ENCODE measurements around the gene FAM13A.

The FAM13A gene

DNA sequence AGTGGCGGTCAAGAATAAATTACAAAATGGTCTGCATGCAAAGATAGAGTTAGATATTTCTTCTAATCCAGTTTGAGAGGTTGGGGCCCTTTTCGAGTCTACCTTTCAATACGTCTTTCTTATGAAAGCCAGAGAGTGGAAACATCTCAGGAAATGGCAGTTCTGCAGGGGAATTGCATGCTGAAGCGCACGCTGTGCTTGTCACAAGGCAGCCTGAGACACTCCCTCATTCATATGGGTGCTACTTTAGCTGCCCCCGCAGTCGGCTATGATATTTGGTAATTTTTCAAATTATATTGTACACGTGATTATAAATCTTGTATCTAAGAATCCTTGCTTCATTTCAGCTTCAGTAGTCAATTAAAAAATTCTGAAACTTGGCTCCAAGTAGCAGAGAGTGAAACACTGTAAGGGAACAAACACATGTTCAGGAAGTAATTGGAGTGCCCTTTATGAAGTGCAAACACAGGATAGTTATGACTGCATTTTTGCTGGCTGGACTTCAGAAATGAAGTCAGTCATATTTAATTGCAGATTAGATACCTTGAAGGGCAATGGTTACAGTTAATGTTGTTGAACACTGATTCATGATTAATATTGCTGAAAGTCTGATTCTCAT, 213.8 kb downstream of the FAM13A start:
- peak; percentile 12 for DNase-seq (ENCODE audit: low spot score)

DNA sequence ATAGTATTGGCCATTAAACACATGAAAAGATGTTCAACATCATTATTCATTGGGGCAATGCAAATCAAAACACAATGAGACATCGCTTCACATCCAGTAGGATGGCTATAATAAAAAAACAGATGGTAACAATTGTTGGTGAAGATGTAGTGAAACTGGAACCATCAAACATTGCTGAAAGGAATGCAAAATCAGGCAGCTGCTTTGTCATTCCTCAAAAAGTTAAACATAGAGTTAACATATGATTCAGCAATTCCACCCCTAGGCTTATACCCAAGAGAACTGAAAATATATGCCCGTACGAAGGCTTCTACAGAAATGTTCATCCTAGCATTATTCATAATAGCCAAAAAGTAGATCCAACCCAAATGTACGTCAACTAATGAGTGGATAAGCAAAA, 215.3 kb downstream of the FAM13A start:
- DNase-seq (ENCODE audit: low spot score) = no peak

DNA sequence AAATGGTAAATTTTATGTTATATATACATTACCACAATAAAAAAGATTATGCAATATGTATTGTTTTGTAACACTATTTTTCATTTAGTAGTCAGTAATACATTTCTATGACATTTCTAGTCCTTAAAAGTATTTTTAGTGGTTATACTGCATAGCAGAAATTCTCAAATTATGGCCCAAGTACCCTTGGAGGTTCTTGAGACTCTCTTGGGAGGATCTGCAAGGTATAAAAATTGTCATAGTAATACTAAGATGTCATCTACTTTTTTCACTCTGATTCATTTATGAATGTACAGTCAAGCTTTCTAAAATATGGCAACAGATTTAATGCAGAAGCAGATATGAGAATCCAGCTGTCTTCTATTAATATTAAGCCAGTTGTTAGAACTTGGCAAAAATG, 220.8 kb downstream of the FAM13A start:
- no peak for DNase-seq (ENCODE audit: low spot score)

DNA sequence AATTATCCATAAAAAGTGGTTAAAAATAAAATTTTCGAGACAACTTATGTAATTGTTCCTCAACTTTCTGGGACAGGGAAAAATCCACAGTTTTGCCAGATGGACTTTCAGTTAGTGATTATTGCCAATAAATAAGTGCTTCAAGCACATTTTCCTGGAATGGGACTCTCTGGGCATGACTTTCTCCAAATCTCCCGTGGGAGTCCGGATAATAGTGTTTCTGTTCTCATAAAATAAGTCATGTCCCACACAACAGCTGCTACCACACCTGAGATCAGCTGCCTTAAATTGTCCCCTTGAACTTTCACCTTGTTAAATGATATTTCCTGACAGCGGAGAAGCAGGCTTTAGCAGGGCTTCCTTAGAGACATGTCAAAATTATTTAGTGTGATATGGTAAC, 226.0 kb downstream of the FAM13A start:
- no peak for DNase-seq (ENCODE audit: low spot score)

DNA sequence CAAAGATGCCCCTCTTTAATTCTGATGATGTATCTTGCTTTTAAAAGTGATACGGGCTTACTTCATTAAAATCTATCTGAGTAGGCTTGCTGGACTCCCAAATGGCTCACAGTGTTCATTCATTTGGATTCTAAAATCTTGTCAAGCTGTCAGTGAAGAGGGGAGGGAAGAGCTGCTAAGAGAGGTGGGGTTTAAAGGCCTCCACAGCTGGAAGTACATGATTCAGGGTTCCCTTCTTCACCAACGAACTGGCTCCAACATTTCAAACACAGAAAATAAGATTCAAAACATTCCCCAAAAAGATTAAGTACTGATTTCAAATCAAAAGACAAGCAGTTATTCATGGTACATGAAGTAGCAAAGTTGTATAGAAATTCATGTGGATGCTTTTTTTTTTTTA, 226.4 kb downstream of the FAM13A start:
- DNase-seq (ENCODE audit: low spot score) = no peak

GRCh38 chr4:88828842-88829571, 228.0 kb downstream of the FAM13A start:
- no peak for DNase-seq (ENCODE audit: low spot score)

DNA sequence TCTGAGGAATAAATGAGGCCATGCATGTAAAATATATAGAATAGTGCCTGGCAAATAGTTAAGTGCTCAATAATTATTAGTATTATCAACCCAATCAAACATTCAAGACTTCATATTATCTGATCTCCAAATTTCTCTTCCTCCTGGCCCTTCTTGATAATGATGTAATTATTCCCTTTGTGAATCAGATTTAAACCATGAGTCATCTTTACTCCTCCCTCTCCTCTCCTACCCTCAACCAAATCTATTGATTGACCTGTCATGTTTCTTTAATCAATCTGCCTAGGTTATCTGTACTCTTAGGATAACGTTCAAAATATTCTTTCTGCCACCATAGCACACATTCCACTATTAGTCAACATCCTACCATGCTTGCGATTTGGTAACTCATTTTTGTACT, 229.5 kb downstream of the FAM13A start:
- DNase-seq (ENCODE audit: low spot score) = no peak

- no peak for DNase-seq (ENCODE audit: low spot score)
Measured at GRCh38 chr4:88826771-88827170, 230.2 kb downstream of the FAM13A start.

DNA sequence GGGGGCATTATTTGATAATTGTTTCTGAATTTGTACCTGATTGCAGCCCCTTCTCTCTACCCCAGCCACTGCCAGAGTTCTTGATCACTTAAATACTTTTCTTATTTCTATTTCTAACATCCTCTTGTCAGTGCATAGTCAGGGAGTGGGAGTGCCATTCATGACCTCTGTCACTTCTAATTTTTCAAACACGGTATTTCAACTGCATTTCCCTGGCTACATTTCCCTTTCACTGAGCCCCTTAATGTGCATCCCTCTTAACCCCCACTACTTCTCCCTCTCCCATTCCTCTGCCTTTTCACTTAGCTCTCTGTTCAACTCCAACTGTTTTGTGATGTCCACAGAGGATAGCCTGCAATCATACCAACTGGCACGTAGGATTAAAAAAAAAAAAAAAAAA, 231.1 kb downstream of the FAM13A start:
- DNase-seq (ENCODE audit: low spot score) = no peak

DNA sequence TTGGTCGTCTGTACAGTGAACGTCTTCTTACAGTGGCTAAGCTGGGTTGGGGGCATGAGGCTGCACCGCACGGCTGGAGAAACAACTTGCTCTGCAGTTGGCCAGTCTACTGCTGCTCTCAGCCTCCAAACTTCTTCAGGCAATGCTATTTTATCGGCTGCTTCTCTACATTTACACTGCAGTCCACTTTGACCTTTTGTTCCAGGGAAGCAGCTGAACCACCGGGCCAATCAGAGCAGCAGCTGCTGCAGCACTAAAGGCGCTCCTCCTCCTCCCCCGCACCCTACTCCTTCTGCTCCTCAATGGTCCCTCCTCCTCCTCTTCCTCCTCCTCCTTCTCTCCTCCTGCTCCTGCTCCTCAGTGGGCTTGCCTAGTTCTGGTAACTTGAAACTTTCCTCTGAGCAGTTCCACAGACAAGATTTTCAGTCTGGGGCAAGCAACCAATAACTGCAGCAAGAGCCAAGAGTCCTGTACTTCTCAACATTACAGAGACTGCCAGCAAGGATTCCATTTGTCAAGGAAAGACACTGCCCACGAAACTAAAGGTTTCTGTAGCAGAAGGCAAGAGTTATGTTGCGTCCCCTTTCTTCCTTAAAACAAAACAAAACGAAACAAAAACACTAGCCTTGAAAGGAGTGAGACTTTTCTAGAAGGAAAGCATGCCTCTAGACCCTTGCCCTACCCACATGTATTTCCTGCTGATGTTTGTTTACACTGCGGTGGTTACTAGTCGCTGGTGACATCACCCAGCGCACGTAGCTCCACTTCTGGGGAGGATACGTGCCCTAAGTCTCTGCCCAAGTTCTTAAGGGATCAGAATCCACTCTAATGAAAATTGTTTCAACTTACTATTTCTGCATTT, 233.7 kb downstream of the FAM13A start:
- peak; percentile 86 for DNase-seq (ENCODE audit: low spot score)

DNA sequence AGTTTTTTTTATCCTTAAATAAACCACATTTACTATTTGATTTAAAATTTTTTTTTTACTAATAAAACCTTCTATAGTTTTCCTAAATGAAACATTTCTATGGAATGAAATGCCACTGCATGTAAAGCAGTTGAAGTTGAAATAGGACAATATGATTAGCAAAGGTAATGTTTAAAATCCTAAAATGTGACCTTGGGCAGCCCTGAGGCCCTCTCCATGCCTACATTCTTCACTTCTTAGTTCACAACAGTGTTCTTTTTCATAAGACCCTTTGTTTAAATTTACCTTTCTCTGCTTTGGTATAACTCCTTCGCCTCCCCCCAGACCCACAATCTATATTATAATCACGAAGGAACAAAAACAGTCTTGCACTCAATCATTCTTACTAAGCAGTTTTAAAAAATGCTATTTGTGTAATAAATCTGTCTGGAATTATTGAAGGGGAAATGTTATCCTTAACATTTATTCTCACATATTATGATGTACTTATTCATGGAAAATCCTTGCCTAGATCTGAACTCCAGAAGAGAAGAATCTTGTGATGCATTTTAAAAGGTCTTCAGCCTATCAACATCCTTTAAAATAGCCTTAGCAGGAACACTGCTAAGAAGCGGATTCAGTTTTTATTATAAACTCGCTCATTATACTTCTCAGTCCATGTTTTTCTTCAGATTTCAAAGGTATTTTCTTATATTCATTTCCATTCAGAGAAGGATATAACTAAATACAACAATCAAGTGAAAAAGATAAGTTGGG, 234.8 kb downstream of the FAM13A start:
- DNase-seq (ENCODE audit: low spot score) = no peak

GRCh38 chr4:88821522-88821921, 235.5 kb downstream of the FAM13A start:
- no peak for DNase-seq (ENCODE audit: low spot score)

DNA sequence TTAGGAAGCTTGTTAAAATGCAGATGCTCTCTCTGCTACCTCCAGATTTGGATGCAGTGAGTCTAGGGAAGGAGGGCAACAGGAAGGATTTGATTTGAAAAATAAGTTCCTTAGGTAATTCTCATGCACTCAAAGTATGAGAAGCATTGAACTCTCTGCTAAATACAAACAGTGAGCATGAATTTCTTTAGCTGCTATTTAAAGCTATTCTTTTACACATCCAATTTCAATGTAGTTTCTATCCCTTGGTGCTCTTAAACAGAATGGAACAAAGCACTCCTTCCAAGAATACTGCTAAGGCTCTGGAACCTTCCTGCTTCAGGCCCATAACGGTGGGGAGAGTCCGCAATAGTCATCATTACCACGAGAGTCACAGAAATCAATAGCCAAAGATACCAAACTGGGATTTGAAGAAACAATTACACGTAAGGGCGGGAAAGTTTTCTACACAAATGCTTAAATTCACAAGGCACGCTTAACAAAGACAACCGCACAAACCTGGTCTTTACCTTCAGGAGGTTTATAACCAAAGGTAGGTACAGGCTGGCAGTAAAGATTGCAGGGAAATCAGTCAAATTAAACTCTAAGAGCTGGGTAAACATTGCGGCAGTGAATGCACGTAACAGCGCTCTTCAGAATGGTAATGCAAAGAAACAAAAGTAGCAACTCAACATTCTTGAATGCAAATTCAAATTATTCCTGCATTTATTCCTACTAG, 236.1 kb downstream of the FAM13A start:
- no peak for DNase-seq (ENCODE audit: low spot score)

GRCh38 chr4:88819818-88820697, 236.9 kb downstream of the FAM13A start:
- DNase-seq (ENCODE audit: low spot score) = no peak

- peak; percentile 50 for DNase-seq (ENCODE audit: low spot score)
Measured at GRCh38 chr4:88818631-88819470, 238.1 kb downstream of the FAM13A start.

DNA sequence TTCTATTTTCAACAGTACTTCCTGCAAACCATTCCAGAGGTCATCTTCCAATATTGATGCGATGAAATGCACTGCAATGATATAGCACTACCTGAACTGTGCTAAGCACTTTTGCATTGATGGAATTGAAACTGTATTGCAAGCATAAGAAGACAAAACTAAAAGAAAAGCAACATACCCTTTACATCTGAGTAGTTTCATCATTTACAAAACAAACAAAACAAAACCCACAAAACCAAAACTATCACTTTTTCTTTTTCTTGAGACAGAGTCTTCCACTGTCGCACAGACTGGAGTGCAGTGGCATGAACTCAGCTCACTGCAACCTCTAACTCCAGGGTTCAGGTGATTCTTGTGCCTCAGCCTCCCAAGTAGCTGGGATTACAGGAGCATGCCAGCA, 239.2 kb downstream of the FAM13A start:
- no peak for DNase-seq (ENCODE audit: low spot score)

- no peak for DNase-seq (ENCODE audit: low spot score)
Measured at GRCh38 chr4:88816360-88816759, 240.6 kb downstream of the FAM13A start.

GRCh38 chr4:88814043-88814617, 242.9 kb downstream of the FAM13A start:
- DNase-seq (ENCODE audit: low spot score) = no peak

DNA sequence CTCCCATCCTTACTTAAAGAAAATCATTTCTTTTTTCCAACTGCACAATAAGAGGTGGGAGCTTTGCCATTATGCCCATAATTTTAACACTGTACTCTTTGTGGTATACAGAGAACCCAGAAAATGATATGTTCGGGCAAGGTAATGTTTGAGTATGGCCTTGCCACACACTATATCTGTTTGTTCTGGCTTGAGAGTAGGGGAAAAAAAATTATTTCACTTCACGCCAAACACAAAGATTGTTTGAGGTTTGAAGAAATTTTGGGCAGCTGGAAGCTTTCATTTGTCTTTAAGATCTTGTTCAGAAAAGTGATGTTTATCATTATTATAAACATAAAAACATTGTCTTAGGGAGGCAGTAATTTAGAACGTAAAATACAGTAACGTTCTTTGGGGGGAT, 244.0 kb downstream of the FAM13A start:
- no peak for DNase-seq (ENCODE audit: low spot score)

All from LoVo (cell line).